Thyroid gland (tissue), 4 donors: ENCODE data around the gene ILDR2.
A peak's percentile ranks its signal among the peaks of the same experiment; 100 is the strongest.

Experiments used
- CTCF ChIP-seq, 6 experiments: fragments of 200-600 bp in 3 of 6; fragments of 450-650 bp in 3 of 6; sonication (generic) in 3 of 6; IDR thresholded peaks; one replicate each; pipeline ENCODE4 v1.5.1; 2016 to 2019; ENCODE audit warnings: antibody characterized with exemption in 6 of 6, mild to moderate bottlenecking in 2 of 6, inconsistent platforms in 1 of 6, moderate library complexity in 1 of 6
- POLR2A ChIP-seq, 2 donors: fragments of 450-650 bp; IDR thresholded peaks; one replicate each; pipeline ENCODE4 v1.6.1; 2017; ENCODE audit warnings: antibody characterized with exemption in 2 of 2, mild to moderate bottlenecking in 2 of 2, moderate library complexity in 1 of 2

- TF ChIP-seq CTCF (IDR thresholded peaks at IDR 0.05) (peak in 1 of 6 experiments; percentile 3), POLR2A (IDR thresholded peaks at IDR 0.05) (no peak)
Observed at GRCh38 chr1:166975361-166976129, at the start of gene ILDR2.
